ENCODE data around the gene AGXT2.

The AGXT2 gene

GRCh38 chr5:35089334-35090314 is 41.9 kb upstream of the AGXT2 start:
- H3K36me3 ChIP-seq (ENCODE audit: control insufficient read depth in 4 of 4, insufficient read depth in 4 of 4, low read length in 3 of 4), result no peaks in the 10 kb centered on the region
- peaks cover 0 to 10% (median 2%) of the 10 kb centered on the region in 5 experiments for H3K27me3 ChIP-seq (replicated peaks in 2 of 5; ENCODE audit: control insufficient read depth in 4 of 5, insufficient read depth in 5 of 5, low read length in 4 of 5)
- POLR2A ChIA-PET, result no interaction called here
- peak; percentile 22 to 57 (median 50) for DNase-seq
- H3K4me3 ChIP-seq (ENCODE audit: control insufficient read depth in 1 of 7, extremely low read depth in 1 of 7, insufficient read depth in 4 of 7, low read depth in 2 of 7, low read length in 6 of 7), result no peak overlapping the region
- CTCF ChIA-PET, result interaction anchor here (0.9 to 3.0 kb wide), 5 partner anchors 554 to 841 kb away, joined by 3 to 25 read pairs (median 4); no protein-coding TSS in a partner anchor
- H3K27ac ChIP-seq (ENCODE audit: insufficient read depth in 1 of 2, low read depth in 1 of 2, low read length in 2 of 2, poor library complexity in 1 of 2, severe bottlenecking in 2 of 2), result no peak overlapping the region
- H3K4me1 ChIP-seq (ENCODE audit: control extremely low read depth in 1 of 4, control insufficient read depth in 4 of 4, insufficient read depth in 4 of 4, low read length in 3 of 4), result no peaks in the 10 kb centered on the region
- no peaks in the 10 kb centered on the region for H3K9me3 ChIP-seq (ENCODE audit: control extremely low read depth in 1 of 5, control insufficient read depth in 4 of 5, insufficient read depth in 2 of 5, low read depth in 1 of 5, low read length in 4 of 5)
- WGBS (ENCODE audit: insufficient coverage), result 71% methylated on average over 2 of the region's 7 CpGs

DNA sequence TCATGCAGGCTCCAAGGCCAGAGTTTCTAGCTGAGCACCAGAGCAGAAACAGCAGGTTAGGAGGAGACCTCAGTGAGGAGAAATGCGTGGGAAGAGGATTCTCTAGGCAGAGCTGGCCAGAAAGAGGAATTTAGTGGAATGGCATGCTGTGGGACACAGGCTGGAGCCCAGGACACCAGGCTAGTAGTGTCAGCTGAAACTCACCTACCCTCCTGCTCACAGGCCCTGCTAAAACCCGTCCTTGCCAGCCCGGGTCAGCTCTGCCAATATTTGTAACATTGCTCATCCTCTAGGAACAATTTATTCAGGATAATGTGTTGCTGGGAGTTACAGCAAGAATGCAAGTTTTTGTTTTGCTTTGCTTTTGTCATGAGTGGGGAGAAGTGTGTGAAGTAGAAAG is 40.2 kb upstream of the AGXT2 start:
- no peaks in the 10 kb centered on the region for H3K4me1 ChIP-seq (ENCODE audit: control extremely low read depth in 1 of 4, control insufficient read depth in 4 of 4, insufficient read depth in 4 of 4, low read length in 3 of 4)
- DNase-seq, result no peak
- H3K27me3 ChIP-seq (replicated peaks in 2 of 5; ENCODE audit: control insufficient read depth in 4 of 5, insufficient read depth in 5 of 5, low read length in 4 of 5), result peaks cover 0 to 10% (median 2%) of the 10 kb centered on the region in 5 experiments
- H3K36me3 ChIP-seq (ENCODE audit: control insufficient read depth in 4 of 4, insufficient read depth in 4 of 4, low read length in 3 of 4), result no peaks in the 10 kb centered on the region
- CTCF ChIA-PET, result interaction anchor here (2.1 to 3.0 kb wide), 2 partner anchors 839 to 842 kb away, joined by 7 to 25 read pairs; no protein-coding TSS in a partner anchor
- no peak overlapping the region for H3K27ac ChIP-seq (ENCODE audit: insufficient read depth in 1 of 2, low read depth in 1 of 2, low read length in 2 of 2, poor library complexity in 1 of 2, severe bottlenecking in 2 of 2)
- 88% methylated on average over 1 of the region's 3 CpGs for WGBS (ENCODE audit: insufficient coverage)
- no peaks in the 10 kb centered on the region for H3K9me3 ChIP-seq (ENCODE audit: control extremely low read depth in 1 of 5, control insufficient read depth in 4 of 5, insufficient read depth in 2 of 5, low read depth in 1 of 5, low read length in 4 of 5)
- no peak overlapping the region for H3K4me3 ChIP-seq (ENCODE audit: control insufficient read depth in 1 of 7, extremely low read depth in 1 of 7, insufficient read depth in 4 of 7, low read depth in 2 of 7, low read length in 6 of 7)
- POLR2A ChIA-PET, result no interaction called here

GRCh38 chr5:35083150-35083549 is 35.4 kb upstream of the AGXT2 start:
- Histone ChIP-seq H3K9me3 (ENCODE audit: control extremely low read depth in 1 of 5, control insufficient read depth in 4 of 5, insufficient read depth in 2 of 5, low read depth in 1 of 5, low read length in 4 of 5) (no peaks in the 10 kb centered on the region), H3K27me3 (replicated peaks in 2 of 5; ENCODE audit: control insufficient read depth in 4 of 5, insufficient read depth in 5 of 5, low read length in 4 of 5) (peaks cover 0 to 10% (median 2%) of the 10 kb centered on the region in 5 experiments), H3K4me1 (ENCODE audit: control extremely low read depth in 1 of 4, control insufficient read depth in 4 of 4, insufficient read depth in 4 of 4, low read length in 3 of 4) (no peaks in the 10 kb centered on the region), H3K4me3 (ENCODE audit: control insufficient read depth in 1 of 7, extremely low read depth in 1 of 7, insufficient read depth in 4 of 7, low read depth in 2 of 7, low read length in 6 of 7) (no peak overlapping the region), H3K36me3 (ENCODE audit: control insufficient read depth in 4 of 4, insufficient read depth in 4 of 4, low read length in 3 of 4) (no peaks in the 10 kb centered on the region), H3K27ac (ENCODE audit: insufficient read depth in 1 of 2, low read depth in 1 of 2, low read length in 2 of 2, poor library complexity in 1 of 2, severe bottlenecking in 2 of 2) (no peak overlapping the region)
- DNase-seq, result no peak
- 100% methylated on average over 2 of the region's 3 CpGs for WGBS (ENCODE audit: insufficient coverage)
- ChIA-PET POLR2A (no interaction called here), CTCF (no interaction called here)

DNA sequence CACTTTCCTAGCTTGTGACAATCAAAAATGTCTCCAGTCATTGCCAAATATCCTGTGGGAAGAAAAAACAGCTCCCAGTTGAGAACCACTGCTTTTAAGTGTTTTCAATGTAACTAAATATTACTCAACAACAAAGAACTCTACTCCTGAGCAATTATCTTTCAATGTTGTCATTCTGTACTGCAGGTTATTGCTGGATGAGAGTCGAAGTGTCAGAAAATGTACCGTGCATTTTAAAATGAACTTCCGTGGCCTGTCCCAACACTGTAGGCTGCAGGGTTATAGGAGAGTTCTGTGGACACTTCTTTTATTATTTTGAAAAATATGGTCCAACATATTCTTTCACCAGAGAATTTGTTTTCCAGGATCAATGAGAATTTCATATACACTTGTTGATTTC is 34.8 kb upstream of the AGXT2 start:
- Histone ChIP-seq H3K9me3 (ENCODE audit: control extremely low read depth in 1 of 5, control insufficient read depth in 4 of 5, insufficient read depth in 2 of 5, low read depth in 1 of 5, low read length in 4 of 5) (no peaks in the 10 kb centered on the region), H3K27ac (ENCODE audit: insufficient read depth in 1 of 2, low read depth in 1 of 2, low read length in 2 of 2, poor library complexity in 1 of 2, severe bottlenecking in 2 of 2) (no peak overlapping the region), H3K4me1 (ENCODE audit: control extremely low read depth in 1 of 4, control insufficient read depth in 4 of 4, insufficient read depth in 4 of 4, low read length in 3 of 4) (no peaks in the 10 kb centered on the region), H3K27me3 (replicated peaks in 2 of 5; ENCODE audit: control insufficient read depth in 4 of 5, insufficient read depth in 5 of 5, low read length in 4 of 5) (peaks cover 0 to 10% (median 2%) of the 10 kb centered on the region in 5 experiments), H3K4me3 (ENCODE audit: control insufficient read depth in 1 of 7, extremely low read depth in 1 of 7, insufficient read depth in 4 of 7, low read depth in 2 of 7, low read length in 6 of 7) (no peak overlapping the region), H3K36me3 (ENCODE audit: control insufficient read depth in 4 of 4, insufficient read depth in 4 of 4, low read length in 3 of 4) (no peaks in the 10 kb centered on the region)
- DNase-seq, result no peak
- CTCF ChIA-PET, result no interaction called here
- WGBS (ENCODE audit: insufficient coverage), result no CpG with 5 or more reads among the region's 3 CpGs
- POLR2A ChIA-PET, result no interaction called here

- Histone ChIP-seq H3K27me3 (replicated peaks in 2 of 5; ENCODE audit: control insufficient read depth in 4 of 5, insufficient read depth in 5 of 5, low read length in 4 of 5) (peaks cover 0 to 5% (median 2%) of the 10 kb centered on the region in 5 experiments), H3K36me3 (ENCODE audit: control insufficient read depth in 4 of 4, insufficient read depth in 4 of 4, low read length in 3 of 4) (no peaks in the 10 kb centered on the region), H3K9me3 (ENCODE audit: control extremely low read depth in 1 of 5, control insufficient read depth in 4 of 5, insufficient read depth in 2 of 5, low read depth in 1 of 5, low read length in 4 of 5) (no peaks in the 10 kb centered on the region), H3K27ac (ENCODE audit: insufficient read depth in 1 of 2, low read depth in 1 of 2, low read length in 2 of 2, poor library complexity in 1 of 2, severe bottlenecking in 2 of 2) (no peak overlapping the region), H3K4me1 (ENCODE audit: control extremely low read depth in 1 of 4, control insufficient read depth in 4 of 4, insufficient read depth in 4 of 4, low read length in 3 of 4) (no peaks in the 10 kb centered on the region), H3K4me3 (ENCODE audit: control insufficient read depth in 1 of 7, extremely low read depth in 1 of 7, insufficient read depth in 4 of 7, low read depth in 2 of 7, low read length in 6 of 7) (no peak overlapping the region)
- 90% methylated on average over 5 of the region's 6 CpGs for WGBS (ENCODE audit: insufficient coverage)
- no peak for DNase-seq
- POLR2A ChIA-PET, result no interaction called here
- CTCF ChIA-PET, result no interaction called here
Observed at GRCh38 chr5:35081134-35081533, 33.4 kb upstream of the AGXT2 start.

DNA sequence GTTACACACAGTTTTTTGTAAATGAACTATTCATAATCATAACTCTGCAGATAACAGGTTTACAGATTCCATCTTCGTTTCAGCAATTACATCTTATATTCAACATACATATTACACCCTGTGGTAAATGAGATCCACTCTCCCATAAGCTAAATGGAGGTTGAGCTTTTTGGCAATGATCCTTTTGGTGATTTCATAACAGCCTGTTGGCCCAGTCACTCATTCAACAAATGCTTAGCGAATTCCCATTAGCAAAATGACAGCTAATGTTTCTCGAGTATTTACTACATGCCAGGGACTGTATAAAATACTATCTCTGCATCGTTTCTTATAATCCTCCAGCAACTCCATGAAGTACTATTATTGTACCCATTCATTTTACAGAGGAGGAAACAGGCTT is 25.4 kb upstream of the AGXT2 start:
- Histone ChIP-seq H3K4me3 (ENCODE audit: control insufficient read depth in 1 of 7, extremely low read depth in 1 of 7, insufficient read depth in 4 of 7, low read depth in 2 of 7, low read length in 6 of 7) (no peak overlapping the region), H3K27me3 (replicated peaks in 2 of 5; ENCODE audit: control insufficient read depth in 4 of 5, insufficient read depth in 5 of 5, low read length in 4 of 5) (no peaks in the 10 kb centered on the region)

GRCh38 chr5:35069188-35069587 is 21.4 kb upstream of the AGXT2 start:
- H3K27ac ChIP-seq (ENCODE audit: insufficient read depth in 1 of 2, low read depth in 1 of 2, low read length in 2 of 2, poor library complexity in 1 of 2, severe bottlenecking in 2 of 2), result no peak overlapping the region
- H3K27me3 ChIP-seq (replicated peaks in 2 of 5; ENCODE audit: control insufficient read depth in 4 of 5, insufficient read depth in 5 of 5, low read length in 4 of 5), result no peaks in the 10 kb centered on the region
- 100% methylated on average over 1 of the region's 1 CpG for WGBS (ENCODE audit: insufficient coverage)
- H3K4me3 ChIP-seq (ENCODE audit: control insufficient read depth in 1 of 7, extremely low read depth in 1 of 7, insufficient read depth in 4 of 7, low read depth in 2 of 7, low read length in 6 of 7), result no peak overlapping the region
- H3K4me1 ChIP-seq (ENCODE audit: control extremely low read depth in 1 of 4, control insufficient read depth in 4 of 4, insufficient read depth in 4 of 4, low read length in 3 of 4), result no peaks in the 10 kb centered on the region
- ChIA-PET CTCF (no interaction called here), POLR2A (no interaction called here)
- peaks cover 0 to 7% (median 1%) of the 10 kb centered on the region in 5 experiments for H3K9me3 ChIP-seq (ENCODE audit: control extremely low read depth in 1 of 5, control insufficient read depth in 4 of 5, insufficient read depth in 2 of 5, low read depth in 1 of 5, low read length in 4 of 5)
- DNase-seq, result no peak
- H3K36me3 ChIP-seq (ENCODE audit: control insufficient read depth in 4 of 4, insufficient read depth in 4 of 4, low read length in 3 of 4), result no peaks in the 10 kb centered on the region

More for the DNA sequence above, 25.4 kb upstream of the AGXT2 start:
- Histone ChIP-seq H3K9me3 (ENCODE audit: control extremely low read depth in 1 of 5, control insufficient read depth in 4 of 5, insufficient read depth in 2 of 5, low read depth in 1 of 5, low read length in 4 of 5) (peaks cover 0 to 7% (median 3%) of the 10 kb centered on the region in 5 experiments), H3K36me3 (ENCODE audit: control insufficient read depth in 4 of 4, insufficient read depth in 4 of 4, low read length in 3 of 4) (no peaks in the 10 kb centered on the region), H3K4me1 (ENCODE audit: control extremely low read depth in 1 of 4, control insufficient read depth in 4 of 4, insufficient read depth in 4 of 4, low read length in 3 of 4) (no peaks in the 10 kb centered on the region), H3K27ac (ENCODE audit: insufficient read depth in 1 of 2, low read depth in 1 of 2, low read length in 2 of 2, poor library complexity in 1 of 2, severe bottlenecking in 2 of 2) (no peak overlapping the region)
- DNase-seq, result no peak
- WGBS (ENCODE audit: insufficient coverage), result 93% methylated on average over 4 of the region's 4 CpGs
- POLR2A ChIA-PET, result no interaction called here
- CTCF ChIA-PET, result no interaction called here
